Stimulated activated CD8-positive, alpha-beta memory T cell treated with anti-CD3 and anti-CD28 coated beads, Interleukin-4, amount 100 ng/mL, for 24 hours (primary cell): ENCODE results near the gene PP2D1.
"Not testable (repeated sequence)": the region's sequence is repeated elsewhere in the genome, so short reads cannot be mapped to it uniquely, and the experiment has no call there.

Experiments
- DNase-seq: peaks from one replicate; pipeline ENCODE4 v3.0.0-alpha.2; 2020; ENCODE audit warnings: low read depth

Gene PP2D1

GRCh38 chr3:20012164-20012563 lies at the start of gene PP2D1:
Gene PP2D1 (minus strand): TSS chr3:20012264. CDS start chr3:20012072, 192 bp downstream.
- DNase-seq, result no peak

DNA sequence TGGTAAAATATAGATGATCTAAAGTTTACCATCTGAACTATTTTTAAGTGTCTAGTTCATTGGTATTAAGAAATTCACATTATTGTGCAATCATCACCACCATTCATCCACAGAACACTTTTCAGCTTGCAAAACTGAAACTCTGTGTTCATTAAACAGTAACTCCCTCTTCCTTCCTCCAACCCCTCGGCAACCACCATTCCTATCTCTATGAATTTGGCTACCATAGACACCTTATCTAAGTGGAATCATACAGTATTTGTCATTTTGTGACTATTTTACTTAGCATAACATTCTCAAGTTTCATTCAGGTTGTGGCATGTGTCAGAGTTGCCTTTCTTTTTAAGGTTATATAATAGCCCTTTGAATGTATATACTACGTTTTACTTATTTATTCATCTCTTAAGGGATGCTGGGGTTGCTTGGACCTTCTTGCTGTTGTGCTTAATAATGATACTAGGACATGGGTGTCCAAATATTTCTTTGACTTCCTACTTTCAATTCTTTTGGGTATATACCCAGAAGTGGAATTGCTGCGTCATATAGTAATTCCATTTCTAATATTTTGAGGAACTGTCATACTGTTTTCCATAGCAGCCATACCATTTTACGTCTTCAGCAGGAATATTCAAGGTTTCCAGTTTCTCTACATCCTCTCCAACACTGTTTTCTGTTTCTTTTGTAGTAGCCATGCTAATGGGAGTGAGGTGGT lies 49.1 kb upstream of the PP2D1 start:
- DNase-seq, result no peak

DNA sequence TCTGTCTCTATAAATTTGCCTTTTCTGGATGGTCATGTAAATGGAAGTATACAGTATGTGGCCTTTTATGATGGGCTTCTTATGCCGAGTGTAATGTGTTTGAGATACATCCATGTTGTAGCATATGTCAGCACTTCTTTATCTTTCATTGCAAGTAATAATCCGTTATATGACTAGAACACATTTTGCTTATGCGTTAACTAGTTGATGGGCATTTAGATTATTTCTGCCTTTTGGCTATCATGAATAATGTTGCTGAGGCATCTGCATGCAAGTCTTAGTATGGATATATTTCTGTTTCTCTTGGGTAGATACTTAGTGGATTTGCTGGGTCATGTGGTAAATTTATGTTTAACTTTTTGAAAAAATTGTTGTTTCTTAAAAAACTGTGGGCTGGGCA lies 47.9 kb upstream of the PP2D1 start:
- DNase-seq, result no peak

- DNase-seq, result no peak
Observed at GRCh38 chr3:20057612-20058180, 45.6 kb upstream of the PP2D1 start.

- DNase-seq, result no peak
Observed at GRCh38 chr3:20056725-20057611, 44.9 kb upstream of the PP2D1 start.

GRCh38 chr3:20055842-20056241 lies 43.8 kb upstream of the PP2D1 start:
- DNase-seq, result no peak

DNA sequence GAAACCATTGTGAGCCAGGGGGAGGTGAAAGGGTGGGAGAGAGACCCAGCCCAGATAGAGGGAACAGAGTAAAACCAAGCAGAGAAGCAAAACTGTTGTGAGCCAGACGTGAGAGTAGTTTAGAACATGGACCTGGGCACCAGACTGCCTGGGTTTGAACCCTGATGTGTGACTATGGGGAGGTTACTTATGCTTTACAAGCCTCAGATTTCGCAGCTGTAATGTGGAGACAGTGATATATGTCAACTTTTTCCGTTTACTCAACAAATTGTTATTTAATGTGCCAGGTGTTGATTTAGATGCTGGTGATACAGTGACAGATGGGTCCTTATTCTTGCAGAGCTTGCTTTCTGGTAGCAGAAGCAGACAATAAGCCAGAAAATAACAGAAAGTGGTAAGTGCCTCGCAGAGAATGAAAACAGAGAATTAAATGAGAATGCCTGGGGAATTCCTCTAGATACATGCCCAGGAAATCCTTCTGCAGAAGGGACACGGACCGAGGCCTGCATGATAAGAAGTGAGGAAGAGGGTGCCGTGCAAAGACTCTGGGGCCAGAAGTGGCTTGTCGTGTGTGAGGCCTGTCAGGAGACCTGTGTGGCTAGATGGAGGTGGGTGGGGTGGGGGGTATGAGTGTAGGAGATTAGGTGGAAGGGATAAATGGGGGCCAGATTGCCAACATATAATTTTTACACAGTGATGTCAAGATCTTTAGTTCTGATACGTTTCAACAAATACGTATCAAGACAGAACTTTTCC lies 43.1 kb upstream of the PP2D1 start:
- peak; percentile 11 for DNase-seq

DNA sequence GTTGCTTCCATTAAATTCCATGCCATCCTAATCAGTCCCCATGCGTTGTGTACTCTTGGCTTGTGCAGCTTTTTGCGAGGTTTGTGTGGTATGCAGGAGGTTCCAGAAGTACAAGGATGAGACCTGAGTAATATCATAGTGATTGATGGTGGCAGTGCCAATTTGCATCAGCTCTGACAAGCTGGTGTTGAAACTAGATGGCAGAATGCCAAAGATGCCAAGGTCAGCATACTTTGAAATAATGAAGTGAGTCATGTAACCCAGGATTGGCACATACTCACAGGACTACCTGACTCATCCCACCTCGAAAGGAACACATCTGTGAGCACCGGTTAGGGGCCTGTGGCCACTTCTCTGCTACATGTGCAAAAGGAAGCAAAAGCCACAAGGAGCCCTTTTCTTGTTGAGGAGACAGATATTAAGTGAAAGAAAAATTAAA lies 42.5 kb upstream of the PP2D1 start:
- DNase-seq, result peak; percentile 28

- no peak for DNase-seq
Observed at GRCh38 chr3:20052851-20053250, 40.8 kb upstream of the PP2D1 start.

- no peak for DNase-seq
Observed at GRCh38 chr3:20051123-20051806, 39.2 kb upstream of the PP2D1 start.

DNA sequence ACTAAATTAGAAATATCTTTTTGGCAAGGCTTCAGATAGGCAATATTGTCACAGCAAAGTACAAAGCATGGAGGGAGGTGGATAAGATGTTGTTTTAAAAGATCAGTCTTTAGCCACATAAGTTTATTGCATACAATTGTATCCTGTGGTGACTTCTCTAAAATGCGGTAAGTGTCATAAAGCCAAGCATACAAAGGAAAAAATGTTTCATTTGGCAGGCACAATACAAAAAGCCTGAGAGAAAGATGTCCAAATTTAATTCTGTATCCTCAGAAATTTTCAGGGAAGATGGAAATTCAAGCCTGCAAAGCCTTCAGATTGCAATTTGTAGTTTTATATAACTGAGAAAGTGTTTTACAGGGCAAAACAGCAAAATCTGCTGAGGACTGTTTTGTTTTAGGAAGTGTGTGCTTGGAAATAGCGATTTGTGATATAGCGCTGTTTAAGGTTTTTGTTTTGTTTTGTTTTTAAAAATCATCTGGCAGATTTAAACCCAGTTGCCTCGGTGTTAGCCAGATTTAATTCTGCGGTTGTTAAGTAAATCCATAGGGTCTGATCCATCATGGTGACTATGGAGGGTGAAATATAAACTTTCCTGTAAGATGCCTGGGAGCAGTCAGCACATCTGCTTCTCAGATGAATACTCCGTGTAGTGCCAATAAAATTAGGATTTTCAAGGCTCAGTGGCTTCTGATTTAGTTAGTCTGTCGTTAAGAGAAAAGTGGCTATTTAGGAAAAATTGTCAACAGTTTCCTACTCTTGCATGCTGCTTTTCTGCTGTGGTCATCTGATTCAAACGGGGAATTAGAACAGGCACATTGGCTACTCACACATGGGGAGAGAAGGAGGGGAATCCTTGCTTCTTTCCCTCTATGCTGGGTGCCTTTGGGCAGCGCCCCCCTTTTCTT lies 36.2 kb upstream of the PP2D1 start:
- DNase-seq, result no peak

DNA sequence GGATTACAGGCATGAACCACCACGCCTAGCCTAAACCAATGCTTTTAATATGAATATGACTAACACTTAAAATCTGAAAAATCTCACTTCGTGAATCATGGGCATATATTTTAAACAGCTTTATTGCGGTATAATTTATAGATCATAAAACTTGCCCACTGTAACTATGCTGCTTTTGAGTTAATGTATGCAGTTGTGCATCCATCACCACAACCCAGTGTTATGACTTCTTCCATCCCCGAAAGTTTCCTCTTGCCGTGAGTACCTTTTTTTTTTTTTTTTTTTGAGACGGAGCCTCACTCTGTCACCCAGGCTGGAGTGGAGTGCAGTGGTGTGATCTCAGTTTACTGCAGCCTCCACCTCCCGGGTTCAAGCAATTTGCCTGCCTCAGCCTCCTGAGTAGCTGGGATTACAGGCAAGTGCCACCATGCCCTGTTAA lies 35.3 kb upstream of the PP2D1 start:
- DNase-seq, result no peak

- DNase-seq, result no peak
Observed at GRCh38 chr3:20046556-20046955, 34.5 kb upstream of the PP2D1 start.

DNA sequence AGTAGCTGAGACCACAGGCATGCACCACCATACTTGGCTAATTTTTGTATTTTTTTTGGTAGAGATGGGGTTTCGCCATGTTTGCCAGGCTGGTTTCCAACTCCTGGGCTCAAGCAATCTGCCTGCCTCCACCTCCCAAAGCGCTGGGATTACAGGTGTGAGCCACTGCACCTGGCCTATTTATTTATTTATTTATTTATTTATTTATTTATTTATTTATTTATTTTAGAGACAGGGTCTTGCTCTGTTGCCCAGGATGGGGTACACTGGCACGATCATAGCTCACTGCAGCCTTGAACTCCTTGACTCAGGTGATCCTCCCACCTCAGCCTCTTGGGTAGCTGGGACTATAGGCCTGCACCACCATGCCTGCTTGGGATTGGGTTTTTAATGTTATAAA lies 33.1 kb upstream of the PP2D1 start:
- DNase-seq, result not testable (repeated sequence)

- DNase-seq, result no peak
Observed at GRCh38 chr3:20043825-20044224, 31.8 kb upstream of the PP2D1 start.

DNA sequence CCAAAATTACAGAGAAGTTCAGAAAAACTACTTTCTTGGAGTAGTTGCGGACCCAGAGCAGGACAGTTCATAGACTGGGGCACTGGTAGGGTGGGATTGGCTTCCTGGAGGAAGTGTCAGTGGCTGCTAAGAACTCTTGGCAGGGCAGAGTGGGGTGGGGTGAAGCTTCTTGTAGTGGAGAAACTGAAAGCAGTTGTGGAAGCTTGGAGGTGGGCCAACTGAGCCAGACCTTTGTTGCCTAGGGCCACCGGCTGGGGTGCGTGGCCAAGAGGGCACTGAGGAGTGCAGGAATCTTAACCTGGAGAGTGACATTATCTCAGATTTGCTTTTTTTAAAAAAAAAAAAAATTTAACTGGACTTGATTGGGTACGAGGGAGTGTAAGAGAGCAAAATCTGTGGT lies 31.3 kb upstream of the PP2D1 start:
- peak; percentile 20 for DNase-seq

DNA sequence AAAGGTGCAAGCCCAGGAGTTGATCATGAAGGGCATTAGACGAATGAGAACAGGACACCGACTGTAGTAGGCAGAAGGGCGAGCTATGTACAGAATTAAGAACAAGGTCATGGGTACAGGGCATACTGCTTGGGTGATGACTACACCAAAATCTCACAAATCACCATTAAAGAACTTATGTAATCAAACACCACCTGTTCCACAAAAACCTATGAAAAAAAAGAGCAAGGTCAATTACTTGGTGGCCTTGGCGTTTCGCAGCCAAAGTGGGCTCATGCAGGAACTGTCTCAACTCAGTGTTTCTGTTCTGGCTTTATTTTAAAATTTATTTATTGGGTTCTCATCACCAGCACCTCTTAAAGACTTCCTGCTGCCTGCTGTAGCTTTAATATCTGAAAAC lies 30.3 kb upstream of the PP2D1 start:
- DNase-seq, result no peak

- peak; percentile 75 for DNase-seq
Observed at GRCh38 chr3:20041197-20041780, 29.2 kb upstream of the PP2D1 start.

- peak; percentile 51 for DNase-seq
Observed at GRCh38 chr3:20040548-20041196, 28.6 kb upstream of the PP2D1 start.
